A549 (cell line): Measurements from ENCODE around the gene GSKIP. TPM values are rescaled to one million over a fixed set of nuclear protein-coding genes. Genes with fewer than 3 reads are reported as not detected.
A peak's percentile ranks its signal among the peaks of the same experiment; 100 is the strongest.

Experiments used
- ATAC-seq, 2 experiments: fragments of 200-7000 bp in 1 of 2; fragments of >200 bp in 1 of 2; cut with Nextera tagmentation in 1 of 2; cut with Tn5 transposase in 1 of 2; 3 replicates each; pipeline versions ENCODE4 v1.8.0 to v1.9.1; 2018 to 2020; ENCODE audit warnings: mild to moderate bottlenecking in 1 of 2, moderate library complexity in 1 of 2
- CTCF ChIA-PET: fragments of 300-600 bp; sonication (Branson Sonifier 250); formaldehyde crosslinking; extraction: SDS; loops from one replicate; lab custom pipeline; 2021; ENCODE audit warnings: antibody characterized with exemption, inconsistent platforms; lab: Yijun Ruan, JAX
- POLR2A ChIA-PET: fragments of 350-600 bp; formaldehyde crosslinking; extraction: SDS; loops from one replicate; lab custom pipeline; 2021; ENCODE audit warnings: antibody characterized with exemption, inconsistent platforms; lab: Yijun Ruan, JAX
- DNase-seq, 2 experiments: peaks; one replicate each; pipeline versions ENCODE4 v3.0.0 to v3.0.0-alpha.2; 2011 to 2016; ENCODE audit warnings: low read depth in 1 of 2, low spot score in 1 of 2
- FAIRE-seq: peaks from 2 replicates; lab custom pipeline; 2011; peaks lifted over from hg19 to GRCh38; lab: Jason Lieb, UNC
- H3K27ac ChIP-seq, 2 experiments: fragments of >200 bp; sonication (Bioruptor Twin); formaldehyde crosslinking; 3 replicates each; pipeline ENCODE4 v1.5.1; 2016 to 2017
- H3K4me1 ChIP-seq: fragments of >200 bp; sonication (Bioruptor Twin); formaldehyde crosslinking; 3 replicates; pipeline ENCODE4 v1.6.1; 2016
- H3K4me2 ChIP-seq: fragments of >200 bp; sonication (Bioruptor Twin); formaldehyde crosslinking; 3 replicates; pipeline ENCODE4 v1.6.1; 2016
- H3K4me3 ChIP-seq: fragments of >200 bp; sonication (Bioruptor Twin); formaldehyde crosslinking; 3 replicates; pipeline ENCODE4 v1.5.1; 2016
- H3K9me3 ChIP-seq: fragments of >200 bp; sonication (Bioruptor Twin); formaldehyde crosslinking; 3 replicates; pipeline ENCODE4 v1.6.1; 2016
- ATOH8 ChIP-seq: fragments of 250-450 bp; sonication (Bioruptor Pico); IDR thresholded peaks from 2 replicates; pipeline ENCODE4 v1.5.0; 2020; ENCODE audit warnings: low read depth, mild to moderate bottlenecking, moderate library complexity
- BHLHE40 ChIP-seq: IDR thresholded peaks from 2 replicates; pipeline ENCODE4 v1.6.1; 2012; ENCODE audit warnings: low read depth, low read length, inconsistent platforms
- CBX2 ChIP-seq: fragments of 200-600 bp; sonication (generic); IDR thresholded peaks from 2 replicates; pipeline ENCODE4 v1.6.1; 2016; ENCODE audit warnings: low read depth, mild to moderate bottlenecking, borderline replicate concordance
- CBX8 ChIP-seq: fragments of 200-600 bp; sonication (generic); IDR thresholded peaks from 2 replicates; pipeline ENCODE4 v1.6.1; 2016
- CEBPB ChIP-seq, 2 experiments: fragments of >200 bp in 1 of 2; sonication (Bioruptor Twin) in 1 of 2; formaldehyde crosslinking in 1 of 2; IDR thresholded peaks; 2 replicates each; pipeline ENCODE4 v1.6.1; 2012 to 2016
- CHD2 ChIP-seq: fragments of 150-350 bp; IDR thresholded peaks from 2 replicates; pipeline ENCODE4 v1.6.1; 2014; ENCODE audit warnings: low read length; ENCODE audit not compliant: partially characterized antibody
- CHD4 ChIP-seq: fragments of 200-600 bp; sonication (generic); IDR thresholded peaks from 2 replicates; pipeline ENCODE4 v1.6.1; 2016; ENCODE audit warnings: antibody characterized with exemption, mild to moderate bottlenecking, borderline replicate concordance
- CTCF ChIP-seq: fragments of >200 bp; sonication (Bioruptor Twin); formaldehyde crosslinking; IDR thresholded peaks from 3 replicates; pipeline ENCODE4 v1.5.1; 2016
- EHF ChIP-seq: fragments of 250-450 bp; sonication (Bioruptor Pico); IDR thresholded peaks from 2 replicates; pipeline ENCODE4 v1.5.0; 2020; ENCODE audit warnings: mild to moderate bottlenecking
- HDAC2 ChIP-seq: fragments of 200-600 bp; sonication (generic); IDR thresholded peaks from 2 replicates; pipeline ENCODE4 v1.6.1; 2016
- HMGXB4 ChIP-seq: fragments of 250-450 bp; sonication (Bioruptor Pico); IDR thresholded peaks from 2 replicates; pipeline ENCODE4 v1.5.0; 2021; ENCODE audit warnings: mild to moderate bottlenecking, moderate library complexity, borderline replicate concordance
- HOXA7 ChIP-seq: fragments of 250-450 bp; sonication (Bioruptor Pico); IDR thresholded peaks from 2 replicates; pipeline ENCODE4 v1.5.0; 2020; ENCODE audit warnings: mild to moderate bottlenecking, moderate library complexity
- HOXB13 ChIP-seq: fragments of 250-450 bp; sonication (Bioruptor Pico); IDR thresholded peaks from 2 replicates; pipeline ENCODE4 v1.5.0; 2020; ENCODE audit warnings: low read depth, mild to moderate bottlenecking, moderate library complexity
- HOXB5 ChIP-seq: fragments of 250-450 bp; sonication (Bioruptor Pico); IDR thresholded peaks from 2 replicates; pipeline ENCODE4 v1.5.0; 2020; ENCODE audit warnings: mild to moderate bottlenecking, moderate library complexity
- JUNB ChIP-seq: fragments of >200 bp; sonication (Bioruptor Twin); formaldehyde crosslinking; IDR thresholded peaks from 2 replicates; pipeline ENCODE4 v1.6.1; 2016
- MAFK ChIP-seq: fragments of 450-650 bp; IDR thresholded peaks from 2 replicates; pipeline ENCODE4 v1.6.1; 2014; ENCODE audit not compliant: partially characterized antibody
- MAX ChIP-seq: IDR thresholded peaks from 2 replicates; pipeline ENCODE4 v1.6.1; 2012
- POLR2AphosphoS2 ChIP-seq: conservative IDR thresholded peaks from 2 replicates; pipeline ENCODE4 v1.6.1; 2012; ENCODE audit warnings: low read length, improper control_type of control experiment, inconsistent platforms
- RAD21 ChIP-seq, 2 experiments: fragments of >200 bp in 1 of 2; sonication (Bioruptor Twin) in 1 of 2; formaldehyde crosslinking in 1 of 2; IDR thresholded peaks in 1 of 2; conservative IDR thresholded peaks in 1 of 2; 2 replicates in 1 of 2; 3 replicates in 1 of 2; pipeline ENCODE4 v1.6.1; 2012 to 2018; ENCODE audit warnings: inconsistent platforms in 1 of 2
- RARB ChIP-seq: fragments of 250-450 bp; sonication (Bioruptor Pico); IDR thresholded peaks from 2 replicates; pipeline ENCODE4 v1.8.0; 2021; ENCODE audit warnings: mild to moderate bottlenecking, moderate library complexity
- SMC3 ChIP-seq: fragments of >200 bp; sonication (Bioruptor Twin); formaldehyde crosslinking; IDR thresholded peaks from 3 replicates; pipeline ENCODE4 v1.6.1; 2018; ENCODE audit warnings: inconsistent platforms
- SREBF2 ChIP-seq: fragments of 450-650 bp; IDR thresholded peaks from 2 replicates; pipeline ENCODE4 v1.6.1; 2014; ENCODE audit warnings: mild to moderate bottlenecking, moderate library complexity
- TFCP2L1 ChIP-seq: fragments of 250-450 bp; sonication (Bioruptor Pico); IDR thresholded peaks from 2 replicates; pipeline ENCODE4 v1.5.0; 2021; ENCODE audit warnings: mild to moderate bottlenecking
- TP53 ChIP-seq: fragments of 250-450 bp; sonication (Bioruptor Pico); IDR thresholded peaks from 2 replicates; pipeline ENCODE4 v1.5.0; 2021; ENCODE audit warnings: mild to moderate bottlenecking, moderate library complexity
- ZFP36 ChIP-seq: fragments of 450-650 bp; IDR thresholded peaks from 2 replicates; pipeline ENCODE4 v1.6.1; 2014; ENCODE audit warnings: borderline replicate concordance; ENCODE audit not compliant: partially characterized antibody
- ZSCAN20 ChIP-seq: fragments of 250-450 bp; sonication (Bioruptor Pico); IDR thresholded peaks from 2 replicates; pipeline ENCODE4 v1.8.0; 2022; ENCODE audit warnings: mild to moderate bottlenecking, moderate library complexity
- WGBS: methylation state at CpG from one replicate; pipeline ENCODE4 v1.1.6; 2017; ENCODE audit errors: missing lambda C conversion rate; 5-methylcytosine and 5-hydroxymethylcytosine counted together
- polyA plus RNA-seq, 4 experiments: library from polyadenylated mRNA; depleted of rRNA in 3 of 4; stranded (reverse); fragments of >200 nt; fragmentation: RNase III in 1 of 4; extraction: RNeasy Plus Mini Kit Qiagen cat#74134 plus additional on column Dnase treatment in 1 of 4; gene quantifications; 2 replicates in 3 of 4; 3 replicates in 1 of 4; pipeline ENCODE4 v1.2.3, GENCODE V29; 2011 to 2017
- TF ChIP-seq, protein P1 (sequence below): fragments of 150-350 bp; IDR thresholded peaks from 2 replicates; pipeline ENCODE4 v1.6.1; 2014; ENCODE audit warnings: low read depth, mild to moderate bottlenecking, low read length

GSKIP gene
- polyA plus RNA-seq, 2 of the 4 experiments (the other 2 are of a cell fraction), result 30.9 to 57.8 TPM

DNA sequence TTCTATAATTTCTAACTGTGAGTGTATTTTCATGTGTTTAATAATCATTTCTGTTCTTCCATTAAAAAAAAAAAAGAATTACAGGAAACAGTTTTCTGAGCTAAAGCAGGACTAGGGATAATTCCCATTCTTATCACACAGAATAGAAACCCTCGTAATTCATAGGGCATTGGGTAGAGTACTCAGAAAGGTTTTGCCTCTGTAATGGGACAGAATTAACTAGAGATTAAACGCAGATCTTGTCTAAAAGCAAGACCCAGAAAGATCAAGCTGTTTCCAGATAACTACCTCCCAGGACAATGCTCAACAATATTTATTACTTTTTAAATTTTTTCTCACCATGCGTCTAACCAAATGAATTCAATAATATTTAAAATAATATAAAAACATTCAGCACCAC lies 10.2 kb downstream of the GSKIP start:
- ChIA-PET CTCF (no interaction called here), POLR2A (no interaction called here)
- H3K27ac ChIP-seq, result no peak overlapping the region

GRCh38 chr14:96376093-96376492 lies 12.8 kb downstream of the GSKIP start:
- no peaks in the 10 kb centered on the region for H3K9me3 ChIP-seq
- POLR2A ChIA-PET, result no interaction called here
- WGBS, result 60% methylated on average over 3 of the region's 3 CpGs
- FAIRE-seq (no peak), DNase-seq (peak in 1 of 2 experiments; percentile 36), ATAC-seq (peak in 1 of 2 experiments; percentile 61; a peak in 2 of 6 replicates)
- no peak overlapping the region; the same call in 2 of the 3 replicates for H3K4me2 ChIP-seq
- H3K27ac ChIP-seq, result no peak overlapping the region
- CTCF ChIA-PET, result no interaction called here
- TF ChIP-seq POLR2AphosphoS2 (no peak), BHLHE40 (no peak), CBX8 (no peak), CHD2 (no peak), RAD21 (conservative IDR thresholded peaks at IDR 0.05 in 1 of 2, IDR thresholded peaks at IDR 0.05 in 1 of 2) (no peak), JUNB (no peak), CBX2 (no peak), CHD4 (no peak), SMC3 (no peak), MAFK (no peak), HOXB13 (no peak), CTCF (no peak), HDAC2 (no peak), EHF (no peak)
- no peak overlapping the region for H3K4me3 ChIP-seq
- H3K4me1 ChIP-seq, result peaks cover 5% of the 10 kb centered on the region; the same call in 1 of the 3 replicates

More for the DNA sequence above, 10.2 kb downstream of the GSKIP start:
- ATAC-seq, result no peak
- no peak overlapping the region for H3K4me2 ChIP-seq
- TF ChIP-seq CBX2 (no peak), TFCP2L1 (CRISPR knock-in tag) (no peak), TP53 (CRISPR knock-in tag) (no peak), HOXA7 (CRISPR knock-in tag) (no peak), EHF (no peak), CHD2 (no peak), CTCF (no peak), RAD21 (conservative IDR thresholded peaks at IDR 0.05 in 1 of 2, IDR thresholded peaks at IDR 0.05 in 1 of 2) (no peak), CEBPB (IDR thresholded peaks at IDR 0.05) (no peak), MAX (no peak), RARB (CRISPR knock-in tag) (no peak), ATOH8 (CRISPR knock-in tag) (no peak), ZSCAN20 (CRISPR knock-in tag) (no peak), SREBF2 (no peak), JUNB (no peak), HOXB5 (CRISPR knock-in tag) (no peak), CHD4 (no peak), ZFP36 (no peak), HMGXB4 (CRISPR knock-in tag) (no peak)
- TF ChIP-seq, protein P1, sequence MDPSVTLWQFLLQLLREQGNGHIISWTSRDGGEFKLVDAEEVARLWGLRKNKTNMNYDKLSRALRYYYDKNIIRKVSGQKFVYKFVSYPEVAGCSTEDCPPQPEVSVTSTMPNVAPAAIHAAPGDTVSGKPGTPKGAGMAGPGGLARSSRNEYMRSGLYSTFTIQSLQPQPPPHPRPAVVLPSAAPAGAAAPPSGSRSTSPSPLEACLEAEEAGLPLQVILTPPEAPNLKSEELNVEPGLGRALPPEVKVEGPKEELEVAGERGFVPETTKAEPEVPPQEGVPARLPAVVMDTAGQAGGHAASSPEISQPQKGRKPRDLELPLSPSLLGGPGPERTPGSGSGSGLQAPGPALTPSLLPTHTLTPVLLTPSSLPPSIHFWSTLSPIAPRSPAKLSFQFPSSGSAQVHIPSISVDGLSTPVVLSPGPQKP, result no peak
- TF ChIP-seq, all 56 proteins: peak for 0
- Histone ChIP-seq H3K4me1 (peaks cover 5% of the 10 kb centered on the region; the same call in 1 of the 3 replicates), H3K9me3 (no peaks in the 10 kb centered on the region), H3K4me3 (no peak overlapping the region)
- WGBS, result 88% methylated on average over 3 of the region's 3 CpGs
- FAIRE-seq (no peak), DNase-seq (no peak)
